BJ (cell line): ENCODE data around the gene GABRR2. TPM values are rescaled to one million over a fixed set of nuclear protein-coding genes. Genes with fewer than 3 reads are reported as not detected.

Experiments
- CTCF ChIA-PET: fragments of 350-600 bp; formaldehyde crosslinking; extraction: SDS; loops from one replicate; lab custom pipeline; 2021; ENCODE audit warnings: antibody characterized with exemption, inconsistent platforms; lab: Yijun Ruan, JAX
- POLR2A ChIA-PET: fragments of 300-600 bp; sonication (Branson Sonifier 250); formaldehyde crosslinking; extraction: SDS; loops from one replicate; lab custom pipeline; 2021; ENCODE audit warnings: antibody characterized with exemption; lab: Charles Lee
- DNase-seq: peaks from one replicate; pipeline ENCODE4 v3.0.0-alpha.2; 2011; ENCODE audit warnings: low read depth
- H3K27me3 ChIP-seq: 2 replicates; pipeline ENCODE4 v1.6.0; 2011; ENCODE audit warnings: low read length; ENCODE audit not compliant: control insufficient read depth, insufficient read depth
- H3K36me3 ChIP-seq: 2 replicates; pipeline ENCODE4 v1.5.1; 2011; ENCODE audit warnings: low read length; ENCODE audit not compliant: control insufficient read depth, insufficient read depth
- H3K4me3 ChIP-seq: 2 replicates; pipeline ENCODE4 v1.5.1; 2011; ENCODE audit warnings: low read depth, mild to moderate bottlenecking, control low read depth, low read length
- CTCF ChIP-seq: IDR thresholded peaks from 2 replicates; pipeline ENCODE4 v1.5.1; 2011; ENCODE audit warnings: low read depth, mild to moderate bottlenecking, control low read depth, inconsistent platforms, low read length, moderate library complexity; ENCODE audit not compliant: insufficient read depth
- polyA plus RNA-seq: library from polyadenylated mRNA; depleted of rRNA; stranded (reverse); fragments of >200 nt; gene quantifications from 2 replicates; pipeline ENCODE4 v1.2.3, GENCODE V29; 2011

GABRR2 gene
- polyA plus RNA-seq, 1 experiment = 0.31 TPM

GRCh38 chr6:89348372-89348771, 33.3 kb upstream of the GABRR2 start:
- CTCF ChIA-PET = interaction anchor here (1.4 to 1.6 kb wide), 3 partner anchors 14 to 225 kb away, joined by 3 to 5 read pairs (median 3); no protein-coding TSS in a partner anchor
- TF ChIP-seq CTCF = no peak
- Histone ChIP-seq H3K27me3 (no peaks in the 10 kb centered on the region), H3K36me3 (no peaks in the 10 kb centered on the region), H3K4me3 (no peak overlapping the region)
- no peak for DNase-seq
- POLR2A ChIA-PET = no interaction called here

- ChIA-PET POLR2A (no interaction called here), CTCF (interaction anchor here (1.4 to 3.0 kb wide), 3 partner anchors 20 to 224 kb away, joined by 3 to 11 read pairs (median 5); no protein-coding TSS in a partner anchor)
- H3K36me3 ChIP-seq = no peaks in the 10 kb centered on the region
- no peak for TF ChIP-seq CTCF
- DNase-seq = no peak
- H3K4me3 ChIP-seq = no peak overlapping the region
- H3K27me3 ChIP-seq = no peaks in the 10 kb centered on the region
Observed at GRCh38 chr6:89347825-89348224, 32.7 kb upstream of the GABRR2 start.

- POLR2A ChIA-PET = no interaction called here
- CTCF ChIA-PET = interaction anchor here (0.7 to 3.0 kb wide), 2 partner anchors 19 to 26 kb away, joined by 3 to 11 read pairs; no protein-coding TSS in a partner anchor
Observed at GRCh38 chr6:89346433-89346832, 31.3 kb upstream of the GABRR2 start.

GRCh38 chr6:89339565-89339964, 24.5 kb upstream of the GABRR2 start:
- TF ChIP-seq CTCF = no peak
- Histone ChIP-seq H3K36me3 (peaks cover 4% of the 10 kb centered on the region), H3K27me3 (no peaks in the 10 kb centered on the region), H3K4me3 (no peak overlapping the region)
- POLR2A ChIA-PET = no interaction called here
- no peak for DNase-seq
- CTCF ChIA-PET = interaction anchor here (1.5 kb wide), 1 partner anchor 16 kb away, joined by 3 read pairs; no protein-coding TSS in a partner anchor

More at GRCh38 chr6:89346433-89346832, 31.3 kb upstream of the GABRR2 start:
- H3K4me3 ChIP-seq = no peak overlapping the region
- no peaks in the 10 kb centered on the region for H3K27me3 ChIP-seq
- DNase-seq = no peak
- 0 out of 2 replicates have a peak, but pooled peaks cover under 1% of the 10 kb centered on the region for H3K36me3 ChIP-seq
- no peak for TF ChIP-seq CTCF

- POLR2A ChIA-PET = no interaction called here
- CTCF ChIA-PET = interaction anchor here (0.6 to 1.1 kb wide), 3 partner anchors 14 to 1114 kb away, joined by 3 to 4 read pairs (median 3); no protein-coding TSS in a partner anchor
- no peak overlapping the region for H3K4me3 ChIP-seq
- H3K27me3 ChIP-seq = no peaks in the 10 kb centered on the region
- H3K36me3 ChIP-seq = no peaks in the 10 kb centered on the region
- DNase-seq = no peak
- TF ChIP-seq CTCF = no peak
Observed at GRCh38 chr6:89335164-89335563, 20.1 kb upstream of the GABRR2 start.
